GM21723 (cell line): Measurements from ENCODE around the gene UBASH3A.

Experiments used
- ATAC-seq: cut with Tn5 transposase; IDR thresholded peaks from one replicate; pipeline ENCODE4 v1.9.1; 2021; ENCODE audit warnings: mild to moderate bottlenecking, moderate library complexity; ENCODE audit not compliant: unreplicated experiment

Gene UBASH3A

DNA sequence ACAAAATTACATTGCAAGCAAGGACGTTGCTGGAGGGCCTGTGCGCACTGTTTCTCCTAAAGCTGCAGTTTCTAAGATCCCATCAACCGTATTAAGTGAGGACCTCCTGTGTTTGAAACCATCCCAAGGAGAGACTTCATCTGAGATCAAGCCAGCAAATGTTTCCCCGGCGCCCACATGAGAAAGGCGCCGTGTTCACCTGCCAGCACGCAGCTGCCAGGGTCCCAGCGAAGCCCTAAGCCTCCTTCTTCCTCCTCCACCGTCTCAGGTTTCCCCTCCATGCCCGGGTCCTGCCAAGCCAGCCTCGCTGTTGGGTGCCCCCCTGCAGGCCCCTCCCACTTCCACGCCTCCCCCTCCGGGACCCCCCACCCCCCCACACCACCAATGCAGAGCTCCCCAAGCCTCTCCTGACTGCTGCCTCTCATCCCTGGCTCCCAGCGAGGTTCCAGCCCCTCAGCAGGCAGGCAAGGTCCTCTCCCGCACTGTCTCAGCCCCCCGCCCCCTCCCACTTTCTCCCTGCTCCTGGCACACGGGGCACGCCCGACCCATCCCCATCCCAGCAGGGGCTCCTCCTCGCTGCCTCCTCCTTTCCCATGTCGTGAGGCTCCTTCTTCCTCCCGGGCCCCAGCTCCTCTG lies 28.7 kb upstream of the UBASH3A start:
- no peak for ATAC-seq

- no peak for ATAC-seq
These were observed 28.2 kb upstream of the UBASH3A start for GRCh38 chr21:42375506-42375905.

DNA sequence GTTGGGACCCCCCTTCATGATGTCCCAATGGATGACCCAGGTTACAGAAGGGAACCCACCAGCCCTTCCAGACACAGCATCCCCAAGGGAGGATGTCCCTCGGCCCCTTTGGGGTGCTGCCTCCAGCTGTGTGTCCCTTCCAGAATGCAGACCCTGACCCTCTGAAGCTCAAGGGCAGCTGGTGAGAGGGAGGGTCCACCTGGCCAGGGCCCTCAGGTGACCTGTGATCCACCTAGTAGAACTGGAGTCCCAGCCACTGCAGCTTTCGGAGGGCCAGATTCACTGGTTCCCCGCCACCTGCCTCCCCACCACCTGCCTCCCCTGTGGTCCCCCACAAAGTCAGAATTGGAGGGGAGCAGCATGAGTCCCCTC lies 27.8 kb upstream of the UBASH3A start:
- ATAC-seq: no peak

GRCh38 chr21:42376338-42376982 lies 27.2 kb upstream of the UBASH3A start:
- no peak for ATAC-seq

- ATAC-seq: no peak
These were observed 26.3 kb upstream of the UBASH3A start for GRCh38 chr21:42377211-42377950.

- ATAC-seq: no peak
These were observed 25.8 kb upstream of the UBASH3A start for GRCh38 chr21:42377951-42378340.

- ATAC-seq: no peak
These were observed 25.3 kb upstream of the UBASH3A start for GRCh38 chr21:42378418-42378817.

- no peak for ATAC-seq
These were observed 24.1 kb upstream of the UBASH3A start for GRCh38 chr21:42379426-42380215.

DNA sequence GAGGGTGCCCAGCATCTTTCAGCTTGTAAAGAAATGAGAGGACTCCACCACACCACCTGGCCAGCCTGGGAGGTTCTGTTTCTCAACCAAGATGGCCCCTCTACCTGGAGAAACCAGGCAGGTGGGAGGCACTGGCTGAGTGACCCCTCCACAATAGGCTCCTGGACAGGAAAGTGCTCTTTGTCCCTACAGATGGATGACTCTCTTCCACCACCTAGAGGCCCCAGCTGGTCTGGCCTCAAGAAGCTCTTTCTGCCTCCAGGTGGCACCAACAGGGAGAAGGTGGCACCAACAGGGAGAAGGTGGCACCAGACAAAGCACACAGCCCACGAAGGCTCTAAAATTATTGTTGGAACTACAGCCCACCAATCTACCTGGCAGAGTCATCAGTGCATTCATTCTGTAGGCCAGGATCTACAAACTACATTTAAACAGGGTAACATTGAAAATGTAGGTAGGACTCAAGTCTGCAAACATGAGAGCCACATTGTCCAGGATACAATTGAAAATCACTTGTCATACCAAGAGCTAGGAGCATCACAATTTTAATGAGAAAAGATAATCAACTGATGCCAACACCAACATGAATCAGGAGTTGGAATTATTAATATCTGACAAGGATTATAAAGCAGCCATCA lies 22.2 kb upstream of the UBASH3A start:
- no peak for ATAC-seq

- ATAC-seq: no peak
These were observed 20.8 kb upstream of the UBASH3A start for GRCh38 chr21:42382915-42383314.

GRCh38 chr21:42383331-42383730 lies 20.4 kb upstream of the UBASH3A start:
- ATAC-seq: no peak

DNA sequence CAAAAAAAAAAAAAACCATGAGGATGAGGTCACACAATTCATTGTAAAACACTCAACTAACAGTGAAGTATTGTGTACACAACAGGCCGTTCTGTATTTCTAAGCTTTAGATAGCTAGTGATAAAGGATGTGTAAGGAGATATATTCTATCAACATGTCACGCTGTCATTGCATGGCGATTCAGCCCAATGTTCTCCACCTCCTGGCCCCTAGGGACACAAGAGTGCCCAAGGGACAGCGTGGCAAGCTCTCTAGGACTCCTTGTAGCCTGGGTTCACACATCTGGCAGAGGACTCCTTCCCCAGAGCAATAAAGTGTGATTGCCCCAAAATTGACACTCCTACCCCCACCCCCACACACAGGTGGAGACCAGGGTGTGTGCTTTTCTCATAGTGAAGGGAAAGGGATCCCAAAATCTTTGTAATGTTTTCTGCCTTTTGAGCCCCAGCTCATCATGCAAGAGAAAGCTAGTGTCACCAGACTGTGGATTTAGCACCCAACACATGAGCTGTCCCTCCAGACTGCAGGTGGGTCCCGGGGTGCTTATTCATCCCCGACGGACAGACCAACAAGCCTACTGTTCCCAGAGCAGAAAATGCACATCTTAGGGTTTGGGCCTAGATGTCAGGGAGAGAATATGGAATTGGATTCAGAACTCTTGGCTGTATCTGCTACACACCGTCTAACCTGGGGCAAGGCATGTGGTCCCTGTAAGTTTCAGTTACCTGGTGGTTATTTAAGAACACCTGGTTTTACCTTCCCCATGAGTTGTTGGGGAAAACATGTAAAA lies 19.4 kb upstream of the UBASH3A start:
- ATAC-seq: no peak

DNA sequence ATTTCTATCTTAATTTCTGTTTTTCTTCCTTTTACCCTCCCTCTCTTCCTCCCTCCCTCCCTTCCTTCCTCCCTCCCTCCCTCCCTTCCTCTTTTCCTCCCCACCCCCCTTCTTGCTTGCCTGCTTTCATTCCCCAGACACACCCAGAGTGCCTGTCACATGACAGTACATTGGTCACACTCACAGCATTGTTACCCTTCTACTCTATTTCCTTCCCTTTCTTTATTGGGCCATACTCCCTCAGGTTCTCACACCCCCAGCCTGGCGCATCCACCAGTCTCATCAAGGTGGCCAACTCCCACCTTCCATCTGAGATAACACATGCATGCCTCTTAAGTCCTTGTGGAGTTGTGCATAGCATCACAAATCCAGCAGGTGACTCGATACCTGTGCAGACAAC lies 18.7 kb upstream of the UBASH3A start:
- no peak for ATAC-seq

GRCh38 chr21:42385619-42386018 lies 18.1 kb upstream of the UBASH3A start:
- no peak for ATAC-seq

DNA sequence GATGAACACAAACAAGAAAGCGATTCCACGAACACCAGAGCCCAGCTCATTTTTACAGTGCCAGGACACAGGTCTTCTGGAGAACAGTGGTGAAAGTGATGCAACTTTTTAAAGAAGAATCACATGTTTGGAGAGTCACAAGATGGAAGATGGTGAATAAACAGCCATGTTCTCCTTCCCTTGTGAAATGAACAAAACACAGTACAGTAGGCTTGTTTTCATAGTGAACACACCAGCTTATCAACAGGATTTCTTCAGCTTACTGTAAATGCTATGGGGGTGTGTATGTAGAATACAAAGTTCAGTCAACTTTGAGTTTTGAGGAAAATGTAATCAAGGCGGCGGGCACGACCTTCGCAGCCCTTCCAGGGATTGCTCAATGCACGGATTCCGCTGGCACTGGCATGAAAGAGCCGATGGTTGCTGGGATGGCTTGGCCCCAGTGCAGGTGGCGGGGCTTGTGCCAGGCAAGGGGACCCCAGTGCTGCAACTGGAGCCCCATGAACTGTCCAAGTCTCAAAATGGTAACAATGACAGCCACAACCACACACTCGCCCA lies 17.6 kb upstream of the UBASH3A start:
- no peak for ATAC-seq

GRCh38 chr21:42387164-42387563 lies 16.5 kb upstream of the UBASH3A start:
- no peak for ATAC-seq

GRCh38 chr21:42387843-42388340 lies 15.8 kb upstream of the UBASH3A start:
- ATAC-seq: no peak

GRCh38 chr21:42388740-42389448 lies 14.8 kb upstream of the UBASH3A start:
- ATAC-seq: no peak

DNA sequence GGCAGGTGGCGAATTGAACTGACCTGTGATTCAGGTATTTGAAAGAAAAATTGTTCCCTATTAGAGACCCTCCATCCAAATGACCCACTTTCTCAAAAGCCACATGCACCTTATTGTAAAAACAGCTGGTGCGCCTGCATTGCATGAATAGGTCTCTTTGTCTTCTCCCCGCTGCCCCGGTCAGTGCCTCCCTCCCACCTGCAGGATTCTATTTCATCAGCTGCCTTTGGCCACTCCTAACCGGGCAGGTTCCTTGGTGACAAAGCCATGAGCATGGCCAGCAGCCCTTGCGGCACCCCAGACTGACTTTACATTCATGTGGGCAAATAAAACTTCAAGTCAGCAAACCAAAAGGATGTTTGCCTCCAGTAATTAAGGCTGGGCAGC lies 14.3 kb upstream of the UBASH3A start:
- ATAC-seq: no peak
